HL-60 (cell line): ENCODE data around the gene SLC6A6.

Experiments used
- DNase-seq, 2 experiments: peaks; one replicate each; pipeline ENCODE4 v3.0.0-alpha.2; 2010 to 2020; ENCODE audit warnings: low read depth in 1 of 2, low spot score in 1 of 2
- H3K27ac ChIP-seq: fragments of 250-450 bp; sonication (Bioruptor Pico); replicated peaks from 2 replicates; pipeline ENCODE4 v1.5.1; 2020; ENCODE audit warnings: mild to moderate bottlenecking, moderate library complexity
- H3K27me3 ChIP-seq: fragments of 250-450 bp; sonication (Bioruptor Pico); 2 replicates; pipeline ENCODE4 v1.5.1; 2021; ENCODE audit warnings: mild to moderate bottlenecking, moderate library complexity; ENCODE audit not compliant: insufficient read depth, poor library complexity, severe bottlenecking
- H3K4me3 ChIP-seq: replicated peaks from 2 replicates; pipeline ENCODE4 v1.5.1; 2011; ENCODE audit warnings: mild to moderate bottlenecking, control low read depth, low read length; ENCODE audit not compliant: insufficient read depth
- GABPA ChIP-seq: IDR thresholded peaks from 2 replicates; pipeline ENCODE4 v1.6.1; 2012; ENCODE audit warnings: low read depth
- POLR2AphosphoS5 ChIP-seq: IDR thresholded peaks from 2 replicates; pipeline ENCODE4 v1.6.1; 2012; ENCODE audit warnings: low read depth
- SPI1 ChIP-seq: IDR thresholded peaks from 2 replicates; pipeline ENCODE4 v1.6.1; 2012; ENCODE audit warnings: low read depth, mild to moderate bottlenecking, borderline replicate concordance
- TF ChIP-seq, protein P1 (sequence below): IDR thresholded peaks from 2 replicates; pipeline ENCODE4 v1.6.1; 2012; ENCODE audit warnings: low read depth; ENCODE audit not compliant: insufficient replicate concordance
- TF ChIP-seq, protein P2 (sequence below): IDR thresholded peaks from one replicate; pipeline ENCODE4 v1.5.1; 2011; ENCODE audit warnings: low read length, control low read depth, inconsistent platforms; ENCODE audit not compliant: insufficient read depth

SLC6A6 gene

DNA sequence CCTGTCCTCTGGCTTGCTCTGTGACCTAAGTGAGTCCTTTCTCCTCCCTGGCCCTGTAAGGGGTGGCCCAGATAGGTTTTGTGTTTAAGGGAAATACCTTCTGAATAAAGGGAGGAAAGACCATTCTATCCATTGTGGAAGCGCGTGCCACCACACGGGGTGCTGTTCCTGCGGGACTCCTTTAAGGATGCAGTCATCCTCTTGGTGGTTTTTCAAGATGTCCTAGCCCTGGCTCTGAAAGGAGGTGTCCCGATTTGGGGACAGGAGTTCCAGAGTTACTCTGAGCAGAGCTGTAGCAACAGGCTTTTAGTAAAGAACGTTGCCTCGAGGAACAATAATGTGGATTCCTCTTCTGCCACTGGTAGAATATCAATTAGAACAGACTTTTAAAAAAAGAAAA, 9.6 kb downstream of the SLC6A6 start:
- Histone ChIP-seq H3K27ac (peak overlapping the region; percentile 92), H3K27me3 (no peaks in the 10 kb centered on the region), H3K4me3 (no peak overlapping the region)
- no peak for DNase-seq
- TF ChIP-seq, protein P1, sequence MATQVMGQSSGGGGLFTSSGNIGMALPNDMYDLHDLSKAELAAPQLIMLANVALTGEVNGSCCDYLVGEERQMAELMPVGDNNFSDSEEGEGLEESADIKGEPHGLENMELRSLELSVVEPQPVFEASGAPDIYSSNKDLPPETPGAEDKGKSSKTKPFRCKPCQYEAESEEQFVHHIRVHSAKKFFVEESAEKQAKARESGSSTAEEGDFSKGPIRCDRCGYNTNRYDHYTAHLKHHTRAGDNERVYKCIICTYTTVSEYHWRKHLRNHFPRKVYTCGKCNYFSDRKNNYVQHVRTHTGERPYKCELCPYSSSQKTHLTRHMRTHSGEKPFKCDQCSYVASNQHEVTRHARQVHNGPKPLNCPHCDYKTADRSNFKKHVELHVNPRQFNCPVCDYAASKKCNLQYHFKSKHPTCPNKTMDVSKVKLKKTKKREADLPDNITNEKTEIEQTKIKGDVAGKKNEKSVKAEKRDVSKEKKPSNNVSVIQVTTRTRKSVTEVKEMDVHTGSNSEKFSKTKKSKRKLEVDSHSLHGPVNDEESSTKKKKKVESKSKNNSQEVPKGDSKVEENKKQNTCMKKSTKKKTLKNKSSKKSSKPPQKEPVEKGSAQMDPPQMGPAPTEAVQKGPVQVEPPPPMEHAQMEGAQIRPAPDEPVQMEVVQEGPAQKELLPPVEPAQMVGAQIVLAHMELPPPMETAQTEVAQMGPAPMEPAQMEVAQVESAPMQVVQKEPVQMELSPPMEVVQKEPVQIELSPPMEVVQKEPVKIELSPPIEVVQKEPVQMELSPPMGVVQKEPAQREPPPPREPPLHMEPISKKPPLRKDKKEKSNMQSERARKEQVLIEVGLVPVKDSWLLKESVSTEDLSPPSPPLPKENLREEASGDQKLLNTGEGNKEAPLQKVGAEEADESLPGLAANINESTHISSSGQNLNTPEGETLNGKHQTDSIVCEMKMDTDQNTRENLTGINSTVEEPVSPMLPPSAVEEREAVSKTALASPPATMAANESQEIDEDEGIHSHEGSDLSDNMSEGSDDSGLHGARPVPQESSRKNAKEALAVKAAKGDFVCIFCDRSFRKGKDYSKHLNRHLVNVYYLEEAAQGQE, result no peak
- no peak for TF ChIP-seq GABPA
- TF ChIP-seq, protein P2, sequence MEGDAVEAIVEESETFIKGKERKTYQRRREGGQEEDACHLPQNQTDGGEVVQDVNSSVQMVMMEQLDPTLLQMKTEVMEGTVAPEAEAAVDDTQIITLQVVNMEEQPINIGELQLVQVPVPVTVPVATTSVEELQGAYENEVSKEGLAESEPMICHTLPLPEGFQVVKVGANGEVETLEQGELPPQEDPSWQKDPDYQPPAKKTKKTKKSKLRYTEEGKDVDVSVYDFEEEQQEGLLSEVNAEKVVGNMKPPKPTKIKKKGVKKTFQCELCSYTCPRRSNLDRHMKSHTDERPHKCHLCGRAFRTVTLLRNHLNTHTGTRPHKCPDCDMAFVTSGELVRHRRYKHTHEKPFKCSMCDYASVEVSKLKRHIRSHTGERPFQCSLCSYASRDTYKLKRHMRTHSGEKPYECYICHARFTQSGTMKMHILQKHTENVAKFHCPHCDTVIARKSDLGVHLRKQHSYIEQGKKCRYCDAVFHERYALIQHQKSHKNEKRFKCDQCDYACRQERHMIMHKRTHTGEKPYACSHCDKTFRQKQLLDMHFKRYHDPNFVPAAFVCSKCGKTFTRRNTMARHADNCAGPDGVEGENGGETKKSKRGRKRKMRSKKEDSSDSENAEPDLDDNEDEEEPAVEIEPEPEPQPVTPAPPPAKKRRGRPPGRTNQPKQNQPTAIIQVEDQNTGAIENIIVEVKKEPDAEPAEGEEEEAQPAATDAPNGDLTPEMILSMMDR, result no peak
- no peak for TF ChIP-seq SPI1
- TF ChIP-seq POLR2AphosphoS5, result no peak

DNA sequence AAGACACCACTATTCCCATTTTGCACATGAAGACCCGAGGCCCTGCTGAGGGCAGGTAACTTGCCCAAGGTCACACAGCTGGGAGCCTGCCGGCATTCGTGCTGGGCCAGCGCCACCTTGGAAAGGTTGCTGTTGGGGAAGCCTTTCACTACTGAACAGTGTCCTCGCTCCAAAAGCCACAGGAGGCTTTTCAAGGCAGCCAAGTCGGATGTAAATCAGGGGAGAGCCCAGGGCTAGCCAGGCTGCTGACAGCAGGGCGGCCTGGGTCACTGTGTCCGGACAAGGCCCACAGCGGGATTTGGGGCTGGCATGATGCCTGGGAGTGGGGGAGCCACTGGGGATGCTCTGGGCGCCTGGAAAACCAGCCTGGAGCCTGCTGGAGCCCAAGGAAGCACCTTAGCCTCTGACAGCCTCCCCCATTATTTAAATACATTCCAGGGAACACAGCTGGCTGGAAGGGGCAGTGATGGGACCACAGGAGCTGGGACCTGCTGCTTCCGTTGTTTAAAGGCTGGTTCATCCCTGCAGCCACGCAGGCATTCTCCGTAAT, 10.5 kb downstream of the SLC6A6 start:
- TF ChIP-seq SPI1 (no peak), POLR2AphosphoS5 (no peak), GABPA (no peak)
- TF ChIP-seq, protein P2, result no peak
- TF ChIP-seq, protein P1, result no peak
- Histone ChIP-seq H3K27ac (0 out of 2 replicates have a peak overlapping the region, but pooled peaks have one; percentile 8), H3K27me3 (no peaks in the 10 kb centered on the region), H3K4me3 (no peak overlapping the region)
- no peak for DNase-seq

DNA sequence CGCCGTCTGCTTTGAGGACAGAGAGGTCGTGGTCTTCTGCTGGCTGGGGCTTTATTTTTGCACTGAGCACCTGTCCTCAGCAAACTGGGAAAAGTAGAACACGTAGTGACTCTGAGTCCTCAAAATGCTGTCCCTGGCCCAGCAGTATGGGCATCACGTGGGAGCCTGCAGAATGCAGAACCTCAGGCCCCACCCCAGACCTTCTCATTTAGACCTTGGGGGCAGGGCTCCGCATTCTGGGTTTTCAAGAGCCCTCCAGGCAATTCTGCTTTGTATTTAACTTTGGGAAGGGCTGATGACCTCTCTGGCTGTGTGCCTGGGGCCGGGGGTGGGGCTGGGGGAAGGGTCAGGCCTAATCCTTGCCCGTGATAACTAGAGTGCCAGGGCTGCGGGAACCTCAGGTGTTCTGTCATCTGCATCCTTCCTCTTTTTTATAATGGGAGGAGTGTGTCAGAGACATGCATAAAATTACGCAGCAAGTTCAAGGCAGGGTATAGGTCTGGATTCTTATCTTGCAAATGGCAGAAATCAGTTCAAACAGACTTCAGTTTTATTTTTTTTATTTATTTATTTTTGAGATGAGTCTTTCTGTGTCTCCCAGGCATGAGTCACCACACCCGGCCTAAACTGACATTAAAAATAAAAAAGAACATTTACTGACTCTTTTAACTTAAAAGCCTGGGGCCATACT, 11.1 kb downstream of the SLC6A6 start:
- no peak overlapping the region; the same call in 1 of the 2 replicates for H3K27ac ChIP-seq
- H3K27me3 ChIP-seq, result no peaks in the 10 kb centered on the region
- H3K4me3 ChIP-seq, result no peak overlapping the region
- DNase-seq, result peak in 1 of 2 experiments; percentile 49
- TF ChIP-seq, protein P1, result no peak
- no peak for TF ChIP-seq POLR2AphosphoS5
- TF ChIP-seq, protein P2, result no peak
- no peak for TF ChIP-seq SPI1
- no peak for TF ChIP-seq GABPA
